Glomerular visceral epithelial cell (primary cell): Measurements from ENCODE around the gene SDC3.

Experiments
- DNase-seq: peaks from one replicate; pipeline ENCODE4 v3.0.0-alpha.2; 2016; ENCODE audit errors: extremely low spot score

The SDC3 gene

DNA sequence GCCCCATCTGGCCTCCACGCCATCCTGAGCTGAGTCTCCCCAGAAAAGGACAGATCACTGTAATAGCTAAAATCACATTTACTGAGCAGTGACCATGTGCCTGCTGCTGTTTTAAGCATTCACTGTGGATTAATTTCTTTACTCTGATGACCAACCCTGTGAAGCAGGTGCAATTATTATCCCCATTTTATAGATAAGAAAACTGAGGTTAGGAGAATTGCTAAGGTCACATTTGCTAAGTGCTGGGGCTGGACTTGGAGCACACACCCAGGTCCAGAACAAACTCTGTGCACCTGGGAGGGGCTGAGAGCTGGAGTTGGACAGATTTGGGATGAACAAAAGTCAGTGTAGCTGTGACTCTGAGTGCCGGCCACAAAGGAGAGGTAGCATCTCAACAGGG, 58.0 kb downstream of the SDC3 start:
- no peak for DNase-seq

- no peak for DNase-seq
Measured at GRCh38 chr1:30848130-30848529, 60.4 kb downstream of the SDC3 start.

- peak; percentile 40 for DNase-seq
Measured at GRCh38 chr1:30847358-30847972, 61.1 kb downstream of the SDC3 start.

- no peak for DNase-seq
Measured at GRCh38 chr1:30846587-30846986, 62.0 kb downstream of the SDC3 start.

GRCh38 chr1:30845904-30846290, 62.7 kb downstream of the SDC3 start:
- no peak for DNase-seq

- DNase-seq = no peak
Measured at GRCh38 chr1:30845237-30845903, 63.2 kb downstream of the SDC3 start.

DNA sequence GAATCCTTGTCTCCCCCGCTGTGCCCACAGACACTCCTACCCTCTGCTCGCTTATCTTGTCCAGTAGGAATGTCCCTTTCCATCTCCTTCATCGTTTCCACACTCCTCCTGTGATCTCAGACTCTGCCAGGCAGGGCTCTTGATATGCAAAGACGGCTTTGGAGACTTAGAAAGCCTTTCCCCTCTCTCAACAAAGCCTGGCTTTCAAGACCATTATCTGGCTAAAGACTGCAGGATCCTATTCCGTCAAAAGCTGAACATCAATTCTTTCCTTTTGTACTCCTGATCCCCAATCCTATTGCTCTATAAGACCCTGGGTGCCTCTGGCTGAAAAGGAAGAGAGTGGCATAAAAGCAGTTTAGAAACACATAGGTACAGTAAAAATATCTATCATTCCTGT, 63.9 kb downstream of the SDC3 start:
- DNase-seq = no peak

GRCh38 chr1:30842697-30843354, 65.7 kb downstream of the SDC3 start:
- no peak for DNase-seq

GRCh38 chr1:30840904-30841598, 67.5 kb downstream of the SDC3 start:
- DNase-seq = peak; percentile 40

GRCh38 chr1:30839827-30840359, 68.7 kb downstream of the SDC3 start:
- no peak for DNase-seq

DNA sequence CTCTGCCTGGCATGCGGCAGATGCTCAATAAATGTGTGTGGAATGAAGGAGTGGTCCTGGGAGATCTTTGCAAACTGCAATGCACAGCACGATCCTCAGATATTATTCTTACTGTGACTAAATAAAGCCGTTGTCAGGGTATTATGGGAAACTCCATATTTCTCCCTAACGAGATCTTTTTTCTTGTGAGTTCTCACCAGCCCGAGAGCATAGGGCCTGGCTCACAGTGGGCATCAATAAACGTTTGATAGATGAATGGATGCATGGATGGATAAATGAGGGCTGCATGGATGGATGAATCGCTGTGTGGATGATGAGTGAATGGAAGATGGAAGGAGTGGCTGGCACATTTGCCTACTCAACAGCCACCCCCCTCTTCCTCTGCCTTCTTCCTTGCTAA, 69.6 kb downstream of the SDC3 start:
- DNase-seq = no peak

DNA sequence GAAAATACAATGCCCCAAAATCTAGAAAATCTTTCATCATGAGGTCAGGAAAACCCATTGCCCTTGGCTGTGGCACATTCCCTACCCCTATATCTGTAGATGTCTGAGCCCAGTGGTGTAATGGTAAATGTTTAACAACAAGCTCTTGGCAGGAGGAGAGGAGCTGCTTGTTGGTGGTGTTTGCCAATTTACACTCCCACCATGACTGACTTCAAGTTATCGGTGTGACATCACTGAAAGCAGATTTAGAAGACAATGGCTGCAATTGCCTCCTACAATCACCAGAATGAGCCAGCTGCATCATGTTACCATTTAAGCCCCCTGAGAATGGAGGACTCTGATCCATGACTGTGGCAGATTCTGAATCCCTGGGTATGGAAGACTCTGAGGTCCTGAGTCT, 70.9 kb downstream of the SDC3 start:
- DNase-seq = no peak

DNA sequence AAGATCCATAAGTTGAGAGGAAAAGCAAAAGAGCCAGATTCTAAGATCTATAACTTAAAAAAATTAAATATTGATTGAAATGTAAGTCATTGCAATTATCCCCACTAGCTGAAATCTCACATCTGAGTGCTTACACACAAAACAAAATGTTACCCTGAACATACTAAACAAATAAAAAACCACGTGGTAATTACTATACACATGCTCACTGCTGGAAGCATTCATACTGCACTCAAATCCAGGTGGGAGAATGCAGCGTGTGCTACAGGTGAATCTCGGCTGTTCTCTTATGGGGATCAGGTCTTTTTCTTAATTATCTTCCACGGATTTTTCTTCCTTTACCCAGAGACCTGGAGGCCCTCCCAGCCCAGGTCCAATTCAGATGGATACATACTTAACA, 74.3 kb downstream of the SDC3 start:
- DNase-seq = no peak

DNA sequence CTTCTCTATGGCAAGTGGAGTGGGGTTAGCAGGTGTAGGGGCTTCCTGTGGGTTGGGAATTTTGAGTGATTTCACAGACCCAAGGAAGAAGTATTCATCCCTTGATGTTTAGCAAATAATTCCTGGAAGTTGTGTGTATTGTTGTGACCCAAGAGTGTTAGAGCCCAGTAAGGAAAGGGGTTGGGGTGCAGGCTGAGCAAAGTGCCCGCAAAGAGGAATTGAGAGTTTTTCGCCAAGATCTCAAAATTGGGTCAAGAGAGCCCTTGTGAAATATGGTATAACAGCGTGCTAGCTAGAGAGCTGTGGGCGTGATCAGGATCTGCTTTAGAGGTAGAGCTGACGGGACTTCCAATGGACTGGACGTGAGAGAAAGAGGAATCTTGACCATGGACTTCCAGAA, 78.0 kb downstream of the SDC3 start:
- no peak for DNase-seq

DNA sequence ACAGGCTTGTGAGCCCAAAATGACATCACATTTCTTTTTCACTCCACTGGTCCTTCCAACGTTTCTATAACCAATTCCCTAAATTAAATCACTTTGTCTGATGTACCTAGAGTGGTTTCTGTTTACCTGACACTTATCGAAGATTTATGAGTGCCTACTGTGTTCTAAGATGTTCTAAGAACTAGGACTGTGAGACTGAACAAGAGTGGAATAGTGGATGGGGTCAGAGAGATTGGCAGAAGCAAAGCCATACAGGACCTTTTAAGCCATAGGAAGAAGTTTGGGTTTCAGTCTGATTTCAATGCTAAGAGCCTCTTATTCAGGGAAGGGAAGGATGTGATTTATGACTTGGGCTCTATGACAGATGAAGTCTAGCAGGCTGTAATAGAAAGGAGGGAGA, 78.7 kb downstream of the SDC3 start:
- DNase-seq = no peak

DNA sequence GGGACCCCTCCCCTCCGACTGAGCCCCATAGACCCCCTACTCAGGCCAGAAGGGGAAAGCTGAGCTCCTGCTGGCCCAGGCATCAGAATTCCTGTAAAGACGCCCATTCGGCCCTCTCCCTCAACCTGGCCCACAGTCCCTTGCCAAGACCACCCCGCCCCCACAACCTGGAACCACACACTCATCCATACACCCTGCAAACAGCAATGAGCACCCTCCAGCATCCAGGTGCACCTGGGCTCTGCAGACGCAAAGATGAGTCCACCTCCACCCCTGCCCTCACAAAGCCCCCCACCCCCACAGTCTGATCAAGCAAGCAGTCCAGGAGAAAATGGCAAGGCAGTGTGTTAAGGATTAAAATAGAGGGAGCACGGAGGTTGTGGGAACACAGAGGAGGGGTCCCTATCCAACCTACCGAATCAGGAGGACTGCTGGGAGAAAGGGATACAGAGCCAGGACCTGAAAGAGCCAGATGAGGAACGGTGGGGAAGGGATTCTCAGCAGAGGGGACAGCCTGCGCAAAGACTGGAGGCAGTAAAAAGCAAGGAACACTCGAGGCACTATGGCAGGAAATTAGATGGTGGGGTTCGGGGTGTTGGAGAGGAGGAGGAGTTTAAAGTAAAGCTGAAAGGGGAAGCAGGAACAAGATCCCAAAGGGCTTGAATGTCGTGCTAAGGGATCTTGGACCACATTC, 83.7 kb downstream of the SDC3 start:
- DNase-seq = no peak

DNA sequence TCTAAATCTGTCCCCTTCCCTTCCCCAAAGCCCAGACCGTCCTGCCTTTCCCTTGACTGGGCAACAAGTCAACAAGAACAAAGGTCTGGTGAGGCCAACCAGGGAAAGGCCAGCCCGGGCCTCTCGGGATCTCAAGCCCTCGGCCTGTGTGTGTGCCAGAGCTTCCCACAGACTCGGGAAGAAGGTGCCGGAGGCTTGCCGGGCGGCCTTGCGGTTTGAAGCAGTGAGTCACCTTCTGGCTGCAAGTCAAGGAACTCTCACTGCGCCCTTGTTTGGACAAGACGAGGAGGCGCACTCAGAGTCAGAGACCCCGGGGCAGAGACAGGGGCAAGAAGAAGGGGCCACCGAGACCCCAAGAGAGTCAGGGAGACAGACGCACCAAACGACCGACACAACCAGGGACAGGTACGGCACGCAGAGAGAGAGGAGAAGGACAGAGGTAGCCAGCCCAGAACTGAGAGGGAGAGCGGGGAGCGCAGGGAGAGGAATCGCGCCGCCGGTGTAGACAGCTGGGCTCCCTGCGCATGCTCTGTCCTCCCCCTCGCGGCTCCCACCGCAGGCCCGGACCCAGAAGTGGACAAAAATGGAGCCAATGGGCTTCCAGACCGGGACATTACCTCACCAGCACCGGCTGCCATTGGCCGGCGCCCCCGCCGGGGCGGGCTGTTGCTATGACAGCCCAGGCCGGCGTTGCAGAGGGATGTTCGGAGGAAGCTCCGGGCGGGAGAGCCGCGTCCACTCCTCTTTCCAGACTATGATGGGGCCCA, 84.4 kb downstream of the SDC3 start:
- DNase-seq = peak; percentile 99

GRCh38 chr1:30823627-30823968, 85.0 kb downstream of the SDC3 start:
- no peak for DNase-seq

GRCh38 chr1:30822966-30823581, 85.5 kb downstream of the SDC3 start:
- DNase-seq = peak; percentile 82

GRCh38 chr1:30822006-30822405, 86.6 kb downstream of the SDC3 start:
- DNase-seq = no peak

- no peak for DNase-seq
Measured at GRCh38 chr1:30820299-30820698, 88.3 kb downstream of the SDC3 start.
